ENCODE measurements around the gene SLC6A1.

DNA sequence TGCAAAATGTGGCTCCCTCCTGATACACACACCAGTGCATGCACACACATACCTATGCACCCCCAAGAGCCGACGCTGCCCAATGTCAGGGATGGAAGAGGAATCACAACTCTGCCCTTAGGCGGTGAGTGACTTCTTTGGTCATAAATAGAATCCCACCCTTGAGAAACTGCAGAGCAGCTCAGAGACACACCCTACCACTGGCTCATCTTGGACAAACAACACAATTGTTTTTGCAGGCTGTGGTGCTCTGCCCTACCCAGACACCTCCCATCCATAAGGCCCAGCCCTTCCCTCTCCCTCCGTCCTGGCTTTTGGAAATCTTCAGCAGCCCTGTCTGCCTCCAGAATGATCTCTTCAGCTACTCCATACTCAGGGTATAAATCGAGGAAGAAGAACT lies 87.9 kb downstream of the SLC6A1 start:
- TF ChIP-seq, protein P1, sequence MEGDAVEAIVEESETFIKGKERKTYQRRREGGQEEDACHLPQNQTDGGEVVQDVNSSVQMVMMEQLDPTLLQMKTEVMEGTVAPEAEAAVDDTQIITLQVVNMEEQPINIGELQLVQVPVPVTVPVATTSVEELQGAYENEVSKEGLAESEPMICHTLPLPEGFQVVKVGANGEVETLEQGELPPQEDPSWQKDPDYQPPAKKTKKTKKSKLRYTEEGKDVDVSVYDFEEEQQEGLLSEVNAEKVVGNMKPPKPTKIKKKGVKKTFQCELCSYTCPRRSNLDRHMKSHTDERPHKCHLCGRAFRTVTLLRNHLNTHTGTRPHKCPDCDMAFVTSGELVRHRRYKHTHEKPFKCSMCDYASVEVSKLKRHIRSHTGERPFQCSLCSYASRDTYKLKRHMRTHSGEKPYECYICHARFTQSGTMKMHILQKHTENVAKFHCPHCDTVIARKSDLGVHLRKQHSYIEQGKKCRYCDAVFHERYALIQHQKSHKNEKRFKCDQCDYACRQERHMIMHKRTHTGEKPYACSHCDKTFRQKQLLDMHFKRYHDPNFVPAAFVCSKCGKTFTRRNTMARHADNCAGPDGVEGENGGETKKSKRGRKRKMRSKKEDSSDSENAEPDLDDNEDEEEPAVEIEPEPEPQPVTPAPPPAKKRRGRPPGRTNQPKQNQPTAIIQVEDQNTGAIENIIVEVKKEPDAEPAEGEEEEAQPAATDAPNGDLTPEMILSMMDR (conservative IDR thresholded peaks at IDR 0.05; ENCODE audit: low read length) = no peak
- no peak for TF ChIP-seq EZH2phosphoT487 (IDR thresholded peaks at IDR 0.05; ENCODE audit: borderline replicate concordance, low read depth, low read length)
